IPS DF 19.7 (cell line): Measurements from ENCODE around the gene NRG2.

ENCODE experiments used
- DNase-seq: peaks from one replicate; pipeline ENCODE4 v3.0.0-alpha.2; 2013; ENCODE audit warnings: low read depth, low spot score

NRG2 gene

GRCh38 chr5:140041099-140041491 is 2.0 kb downstream of the NRG2 start:
- DNase-seq = no peak

DNA sequence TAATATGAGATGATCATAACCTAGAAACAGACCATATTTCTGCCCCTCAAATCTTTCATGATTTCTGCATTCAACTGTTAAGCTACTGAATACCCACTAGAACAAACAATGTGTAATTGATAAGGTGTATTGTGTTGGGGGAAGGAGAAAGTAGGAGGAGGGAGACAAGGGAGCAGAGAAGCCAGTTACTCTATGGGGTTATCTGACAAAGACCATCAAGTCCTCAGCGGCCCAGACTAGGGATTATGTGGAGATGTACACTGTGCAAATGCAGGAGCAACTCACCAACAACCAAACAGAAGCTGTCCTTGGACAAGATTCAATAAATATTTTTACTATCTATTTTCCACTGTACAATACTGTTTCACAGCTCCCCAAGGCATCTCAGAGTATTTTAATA is 2.7 kb downstream of the NRG2 start:
- no peak for DNase-seq

DNA sequence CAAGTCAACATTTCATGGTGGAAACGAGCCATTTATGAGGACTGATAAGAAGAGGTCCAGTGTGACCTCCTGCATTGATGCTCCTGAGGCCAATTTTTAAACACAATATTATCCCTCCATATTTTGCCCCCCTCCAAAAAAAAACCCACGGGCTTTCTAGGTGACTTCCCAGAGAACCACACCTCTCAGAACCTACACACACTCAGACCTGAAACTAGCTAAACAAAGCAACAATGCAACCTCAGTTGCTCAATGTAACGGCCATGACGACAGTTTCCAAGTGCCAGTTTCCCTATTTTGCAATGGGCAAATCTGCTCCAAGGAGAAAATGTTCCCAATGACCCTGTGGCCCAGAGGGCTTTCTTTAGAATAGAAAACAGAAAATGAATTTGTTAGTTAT is 3.5 kb downstream of the NRG2 start:
- no peak for DNase-seq

- DNase-seq = no peak
Observed at GRCh38 chr5:140038373-140038957, 4.6 kb downstream of the NRG2 start.

- no peak for DNase-seq
Observed at GRCh38 chr5:140037012-140037411, 6.1 kb downstream of the NRG2 start.

DNA sequence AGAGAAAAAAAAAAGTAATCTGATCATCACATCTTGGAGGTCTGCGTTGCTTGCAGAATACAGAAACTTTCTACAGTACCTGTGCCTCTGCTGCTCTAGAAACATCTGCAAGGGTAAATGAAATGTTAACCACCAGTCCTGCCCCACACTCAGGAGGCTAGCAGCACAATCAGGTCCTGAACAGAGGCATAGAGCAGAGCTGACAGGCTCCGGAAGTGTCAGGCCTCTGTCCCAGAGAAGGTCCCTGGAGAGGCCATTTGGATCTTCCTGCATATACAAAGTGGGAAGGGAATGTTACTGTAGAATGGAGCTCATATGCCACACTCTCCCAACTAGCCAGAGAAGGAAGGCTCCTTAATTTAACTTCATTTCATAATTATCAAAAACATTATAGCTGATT is 7.2 kb downstream of the NRG2 start:
- no peak for DNase-seq

- DNase-seq = no peak
Observed at GRCh38 chr5:140033037-140033760, 9.9 kb downstream of the NRG2 start.

DNA sequence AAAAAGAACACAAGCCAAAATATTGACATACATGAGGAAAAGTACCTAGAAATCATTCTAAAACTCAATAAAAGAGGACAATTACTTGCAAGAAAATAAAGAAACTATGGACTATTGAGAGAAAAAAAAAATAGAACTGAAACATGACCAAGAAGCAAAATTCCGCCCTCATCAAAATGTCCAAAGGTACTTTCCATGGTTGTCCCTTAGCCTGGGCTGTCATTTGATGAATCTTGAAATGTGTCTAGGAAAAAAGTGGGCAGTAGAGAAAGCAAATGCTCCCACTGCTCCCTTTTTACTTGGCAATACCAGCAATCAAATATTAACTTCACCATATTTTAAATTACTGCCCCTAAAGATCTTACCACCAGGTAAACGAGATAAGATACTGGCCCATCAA is 10.8 kb downstream of the NRG2 start:
- no peak for DNase-seq

GRCh38 chr5:140027807-140028206 is 15.3 kb downstream of the NRG2 start:
- DNase-seq = no peak

DNA sequence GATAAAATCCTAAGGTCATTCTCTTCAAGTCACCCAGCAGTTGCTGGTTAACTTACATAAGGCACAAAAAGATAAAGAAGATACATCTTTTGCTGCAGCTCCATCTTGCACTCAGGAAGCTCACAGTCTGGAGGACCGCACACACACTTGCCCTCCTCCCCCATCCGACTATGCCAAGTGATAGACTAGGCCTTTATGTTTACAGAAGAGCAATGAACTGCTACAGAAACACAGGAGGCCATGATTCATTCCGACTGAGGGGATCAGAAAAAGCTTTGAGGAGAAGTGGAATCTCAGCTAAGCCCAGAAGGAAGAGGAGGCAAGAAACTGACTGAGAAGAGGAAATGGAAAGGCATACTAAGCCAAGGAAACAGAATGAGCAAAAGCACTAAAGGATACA is 17.4 kb downstream of the NRG2 start:
- no peak for DNase-seq

- DNase-seq = no peak
Observed at GRCh38 chr5:140024928-140025327, 18.2 kb downstream of the NRG2 start.

DNA sequence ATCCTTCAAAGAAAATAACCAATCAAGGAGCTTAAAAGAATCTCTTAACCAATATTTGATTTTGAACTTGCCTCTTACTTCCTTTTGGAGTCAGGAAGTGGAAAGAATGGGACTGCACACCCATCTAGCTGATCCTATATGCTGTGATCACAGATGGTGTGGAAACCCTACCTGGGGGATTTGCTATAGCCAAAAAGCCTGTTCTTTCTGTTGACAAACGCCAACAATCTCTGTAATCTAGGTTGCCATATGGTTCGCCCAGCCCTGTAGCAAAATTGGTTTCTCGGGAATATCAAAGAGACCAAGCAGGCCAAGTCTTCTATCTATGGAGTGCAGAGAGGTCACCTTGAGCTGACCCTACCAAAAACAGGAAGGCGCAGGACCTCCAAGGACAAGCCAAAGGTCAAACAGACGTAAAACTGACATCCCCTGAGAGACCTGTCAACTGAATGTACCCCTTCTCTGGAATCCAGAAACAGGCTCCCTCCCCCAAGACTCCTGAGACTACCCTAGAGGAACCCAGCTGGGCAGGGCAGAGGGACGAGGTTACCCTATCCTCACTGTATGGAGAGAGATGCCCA is 19.4 kb downstream of the NRG2 start:
- no peak for DNase-seq

GRCh38 chr5:140020601-140021177 is 22.4 kb downstream of the NRG2 start:
- DNase-seq = no peak

- DNase-seq = no peak
Observed at GRCh38 chr5:140018920-140019644, 24.0 kb downstream of the NRG2 start.

DNA sequence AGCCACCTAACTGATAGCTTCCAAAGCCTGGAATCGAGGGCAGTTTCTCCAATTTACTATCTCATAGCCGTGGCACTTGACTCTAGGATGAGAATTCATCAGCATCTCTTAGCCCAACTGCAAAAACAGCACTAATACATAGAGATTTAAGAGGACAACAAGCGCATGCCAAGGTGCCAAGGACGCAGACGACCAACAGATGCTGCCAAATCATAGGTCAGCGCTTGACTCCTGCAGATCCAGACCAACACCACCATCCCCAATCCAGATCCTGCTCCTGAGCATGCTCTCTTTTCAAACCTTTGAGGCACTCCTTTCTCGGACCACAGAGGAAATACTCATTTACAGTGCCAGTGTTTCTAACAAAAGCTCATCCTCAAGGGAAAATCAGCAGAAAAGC is 24.6 kb downstream of the NRG2 start:
- DNase-seq = no peak

- no peak for DNase-seq
Observed at GRCh38 chr5:140018096-140018481, 25.0 kb downstream of the NRG2 start.

DNA sequence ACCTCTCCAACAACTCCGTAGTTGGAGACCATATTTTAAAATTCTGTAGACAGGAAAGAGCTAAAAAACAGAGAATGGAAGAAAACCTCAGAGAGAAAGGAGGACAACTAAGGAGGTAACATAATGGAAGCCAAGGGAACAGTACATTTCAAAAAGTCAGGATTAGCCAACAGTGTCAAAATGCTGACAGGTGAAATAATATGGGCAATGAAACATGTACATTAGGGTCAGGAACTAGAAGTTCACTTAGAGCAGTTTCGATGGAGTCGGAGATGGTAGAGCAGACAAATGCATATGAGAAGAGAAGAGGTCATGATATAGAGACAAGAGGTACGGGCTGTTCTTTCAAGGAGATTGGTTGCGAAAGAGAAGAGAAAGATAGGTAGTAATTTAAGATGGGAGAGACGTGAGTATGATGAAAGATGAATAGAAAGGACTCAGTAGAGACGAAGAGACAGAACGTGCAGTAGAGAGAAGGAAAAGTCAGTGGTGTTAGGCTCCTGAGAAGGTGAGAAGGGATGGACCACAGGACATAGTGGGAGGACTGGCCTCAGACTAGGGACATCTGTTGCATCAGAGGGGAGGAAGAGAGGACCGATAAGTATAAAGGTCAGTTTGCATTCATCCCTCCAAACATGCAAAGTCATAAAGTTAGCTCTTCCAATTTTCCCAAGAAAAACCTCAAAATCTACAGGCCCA is 25.6 kb downstream of the NRG2 start:
- no peak for DNase-seq

GRCh38 chr5:140015706-140016105 is 27.4 kb downstream of the NRG2 start:
- DNase-seq = no peak

- DNase-seq = no peak
Observed at GRCh38 chr5:140014751-140015150, 28.3 kb downstream of the NRG2 start.

- DNase-seq = no peak
Observed at GRCh38 chr5:140013536-140013935, 29.6 kb downstream of the NRG2 start.

DNA sequence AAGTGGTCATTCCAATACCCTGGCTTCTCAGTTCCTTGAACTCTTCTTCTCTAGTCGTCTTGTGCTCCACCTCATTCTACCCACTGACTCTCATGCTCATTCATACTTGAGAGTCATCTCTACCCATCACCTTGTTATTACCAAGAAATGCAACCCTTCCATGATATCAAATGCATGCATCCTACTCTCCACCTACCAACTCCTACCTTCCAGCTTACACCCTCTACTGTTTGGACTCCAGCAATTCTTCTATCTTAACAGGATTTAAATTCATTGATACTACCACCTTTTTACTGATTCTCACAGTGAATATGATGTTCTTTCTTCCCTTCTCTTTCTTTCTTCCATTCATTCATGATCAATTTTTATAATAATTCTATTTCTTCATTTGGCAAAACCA is 30.7 kb downstream of the NRG2 start:
- DNase-seq = no peak

DNA sequence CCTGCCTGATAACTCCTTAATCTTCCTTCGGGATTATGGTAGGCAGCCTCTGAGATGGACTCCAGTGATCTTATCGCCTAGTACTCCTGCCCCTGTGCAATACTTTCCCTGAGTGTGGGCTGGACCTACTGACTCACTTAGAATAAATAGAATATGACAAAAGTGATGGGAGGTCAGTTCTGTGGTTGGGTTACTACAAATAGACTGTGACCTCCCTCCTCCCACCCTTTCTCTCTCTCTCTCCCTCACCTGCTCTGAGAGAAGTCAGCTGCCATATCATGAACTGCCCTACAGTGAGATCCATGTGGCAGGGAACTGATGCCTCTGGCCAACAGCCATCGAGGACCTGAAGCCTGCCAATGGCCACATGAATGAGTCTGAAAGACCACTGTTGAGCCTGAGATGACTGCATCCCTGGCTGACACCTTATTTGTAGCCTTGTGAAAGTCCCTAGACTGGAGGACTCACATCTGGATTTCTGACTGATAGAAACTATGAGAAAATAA is 31.7 kb downstream of the NRG2 start:
- DNase-seq = no peak
